Mucosa of rectum (tissue), 2 donors: Measurements from ENCODE around the gene CENPP.

Source experiments
- H3K27ac ChIP-seq, 2 donors: one replicate each; pipeline ENCODE4 v1.7.0; 2013; ENCODE audit warnings: inconsistent platforms in 2 of 2, low read depth in 2 of 2, low read length in 2 of 2
- H3K27me3 ChIP-seq, 2 donors: one replicate each; pipeline ENCODE4 v1.7.0; 2013; ENCODE audit warnings: low read length in 2 of 2; ENCODE audit not compliant: control insufficient read depth in 2 of 2, insufficient read depth in 2 of 2
- H3K36me3 ChIP-seq, 2 donors: one replicate each; pipeline ENCODE4 v1.7.0; 2013; ENCODE audit warnings: low read length in 2 of 2; ENCODE audit not compliant: control insufficient read depth in 2 of 2, insufficient read depth in 2 of 2
- H3K4me1 ChIP-seq, 2 donors: one replicate each; pipeline ENCODE4 v1.7.0; 2013; ENCODE audit warnings: low read length in 2 of 2, mild to moderate bottlenecking in 1 of 2; ENCODE audit not compliant: control insufficient read depth in 2 of 2, insufficient read depth in 2 of 2
- H3K4me3 ChIP-seq, 2 donors: one replicate each; pipeline ENCODE4 v1.7.0; 2013; ENCODE audit warnings: low read length in 2 of 2
- H3K9ac ChIP-seq, 2 donors: one replicate each; pipeline ENCODE4 v1.7.0; 2013; ENCODE audit warnings: low read length in 2 of 2, low read depth in 1 of 2, mild to moderate bottlenecking in 1 of 2
- H3K9me3 ChIP-seq, 2 donors: one replicate each; pipeline ENCODE4 v1.7.0; 2013; ENCODE audit warnings: low read length in 2 of 2; ENCODE audit not compliant: control insufficient read depth in 2 of 2
- donor health status: healthy.
- donor health status: Normal muscosa, but diverticular disease.

The CENPP gene

GRCh38 chr9:92312887-92313623 is 12.7 kb upstream of the CENPP start:
- Histone ChIP-seq H3K27ac (no peak overlapping the region), H3K4me3 (no peak overlapping the region), H3K36me3 (peaks cover 49 to 58% of the 10 kb centered on the region in 2 donors), H3K4me1 (no peaks in the 10 kb centered on the region), H3K27me3 (no peaks in the 10 kb centered on the region), H3K9me3 (no peaks in the 10 kb centered on the region), H3K9ac (no peak overlapping the region)

- no peaks in the 10 kb centered on the region for H3K27me3 ChIP-seq
- no peak overlapping the region for H3K27ac ChIP-seq
- H3K9ac ChIP-seq: no peak overlapping the region
- no peak overlapping the region for H3K4me3 ChIP-seq
- no peaks in the 10 kb centered on the region for H3K9me3 ChIP-seq
- no peaks in the 10 kb centered on the region for H3K4me1 ChIP-seq
- peaks cover 47 to 58% of the 10 kb centered on the region in 2 donors for H3K36me3 ChIP-seq
These were observed 12.1 kb upstream of the CENPP start for GRCh38 chr9:92313624-92314012.

GRCh38 chr9:92315456-92315855 is 10.3 kb upstream of the CENPP start:
- Histone ChIP-seq H3K27me3 (no peaks in the 10 kb centered on the region), H3K36me3 (peaks cover 48 to 55% of the 10 kb centered on the region in 2 donors)

GRCh38 chr9:92324431-92324830 is 1.3 kb upstream of the CENPP start:
- Histone ChIP-seq H3K9me3 (no peaks in the 10 kb centered on the region), H3K27ac (no peak overlapping the region), H3K4me1 (peaks cover 10 to 17% of the 10 kb centered on the region in 2 donors), H3K36me3 (peaks cover 9 to 21% of the 10 kb centered on the region in 2 donors), H3K4me3 (peak overlapping the region; percentile 78 to 97), H3K9ac (peak overlapping the region; percentile 90 to 92), H3K27me3 (no peaks in the 10 kb centered on the region)

More at GRCh38 chr9:92315456-92315855, 10.3 kb upstream of the CENPP start:
- Histone ChIP-seq H3K27ac (no peak overlapping the region), H3K9me3 (no peaks in the 10 kb centered on the region), H3K4me3 (no peak overlapping the region), H3K9ac (no peak overlapping the region), H3K4me1 (no peaks in the 10 kb centered on the region)

GRCh38 chr9:92324889-92325268 is 874 bp upstream of the CENPP start:
- peak overlapping the region; percentile 90 to 92 for H3K9ac ChIP-seq
- H3K9me3 ChIP-seq: no peaks in the 10 kb centered on the region
- peaks cover 5 to 16% of the 10 kb centered on the region in 2 donors for H3K36me3 ChIP-seq
- H3K27me3 ChIP-seq: no peaks in the 10 kb centered on the region
- peak overlapping the region; percentile 78 to 97 for H3K4me3 ChIP-seq
- H3K4me1 ChIP-seq: peaks cover 10 to 17% of the 10 kb centered on the region in 2 donors
- H3K27ac ChIP-seq: peak overlapping the region; percentile 97 to 98

- no peaks in the 10 kb centered on the region for H3K9me3 ChIP-seq
- H3K9ac ChIP-seq: peak overlapping the region; percentile 90 to 92
- peaks cover 10 to 17% of the 10 kb centered on the region in 2 donors for H3K4me1 ChIP-seq
- peak overlapping the region; percentile 97 to 98 for H3K27ac ChIP-seq
- H3K4me3 ChIP-seq: peak overlapping the region; percentile 78 to 97
- no peaks in the 10 kb centered on the region for H3K27me3 ChIP-seq
- peaks cover 0 to 11% of the 10 kb centered on the region in 2 donors for H3K36me3 ChIP-seq
These were observed 293 bp downstream of the CENPP start for GRCh38 chr9:92325991-92326500.

GRCh38 chr9:92327283-92327850 is 1.6 kb downstream of the CENPP start:
- H3K27me3 ChIP-seq: no peaks in the 10 kb centered on the region
- peaks cover 10 to 17% of the 10 kb centered on the region in 2 donors for H3K4me1 ChIP-seq
- no peaks in the 10 kb centered on the region for H3K9me3 ChIP-seq
- H3K27ac ChIP-seq: no peak overlapping the region
- no peak overlapping the region for H3K4me3 ChIP-seq
- H3K36me3 ChIP-seq: peaks cover 0 to 7% of the 10 kb centered on the region in 2 donors
- H3K9ac ChIP-seq: no peak overlapping the region

GRCh38 chr9:92328225-92328624 is 2.5 kb downstream of the CENPP start:
- peaks cover 10 to 17% of the 10 kb centered on the region in 2 donors for H3K4me1 ChIP-seq
- no peaks in the 10 kb centered on the region for H3K36me3 ChIP-seq
- no peak overlapping the region for H3K9ac ChIP-seq
- H3K27ac ChIP-seq: no peak overlapping the region
- no peaks in the 10 kb centered on the region for H3K27me3 ChIP-seq
- no peak overlapping the region for H3K4me3 ChIP-seq
- no peaks in the 10 kb centered on the region for H3K9me3 ChIP-seq

- Histone ChIP-seq H3K36me3 (no peaks in the 10 kb centered on the region), H3K4me3 (no peak overlapping the region), H3K27ac (no peak overlapping the region), H3K27me3 (no peaks in the 10 kb centered on the region), H3K9me3 (no peaks in the 10 kb centered on the region), H3K9ac (no peak overlapping the region), H3K4me1 (no peaks in the 10 kb centered on the region)
These were observed 7.0 kb downstream of the CENPP start for GRCh38 chr9:92332577-92333281.

GRCh38 chr9:92333282-92333634 is 7.5 kb downstream of the CENPP start:
- Histone ChIP-seq H3K9me3 (no peaks in the 10 kb centered on the region), H3K4me1 (no peaks in the 10 kb centered on the region), H3K36me3 (no peaks in the 10 kb centered on the region), H3K4me3 (no peak overlapping the region), H3K27me3 (no peaks in the 10 kb centered on the region), H3K27ac (no peak overlapping the region), H3K9ac (no peak overlapping the region)
